DMS 273 (cell line): Measurements from ENCODE around the gene NPW.
A peak's percentile ranks its signal among the peaks of the same experiment; 100 is the strongest.
"Not testable (repeated sequence)": the region's sequence is repeated elsewhere in the genome, so short reads cannot be mapped to it uniquely, and the experiment has no call there.

Experiments
- DNase-seq: peaks from one replicate; lab custom pipeline; 2025; ENCODE audit not compliant: unreplicated experiment; lab: John Stamatoyannopoulos, UW

Gene NPW

DNA sequence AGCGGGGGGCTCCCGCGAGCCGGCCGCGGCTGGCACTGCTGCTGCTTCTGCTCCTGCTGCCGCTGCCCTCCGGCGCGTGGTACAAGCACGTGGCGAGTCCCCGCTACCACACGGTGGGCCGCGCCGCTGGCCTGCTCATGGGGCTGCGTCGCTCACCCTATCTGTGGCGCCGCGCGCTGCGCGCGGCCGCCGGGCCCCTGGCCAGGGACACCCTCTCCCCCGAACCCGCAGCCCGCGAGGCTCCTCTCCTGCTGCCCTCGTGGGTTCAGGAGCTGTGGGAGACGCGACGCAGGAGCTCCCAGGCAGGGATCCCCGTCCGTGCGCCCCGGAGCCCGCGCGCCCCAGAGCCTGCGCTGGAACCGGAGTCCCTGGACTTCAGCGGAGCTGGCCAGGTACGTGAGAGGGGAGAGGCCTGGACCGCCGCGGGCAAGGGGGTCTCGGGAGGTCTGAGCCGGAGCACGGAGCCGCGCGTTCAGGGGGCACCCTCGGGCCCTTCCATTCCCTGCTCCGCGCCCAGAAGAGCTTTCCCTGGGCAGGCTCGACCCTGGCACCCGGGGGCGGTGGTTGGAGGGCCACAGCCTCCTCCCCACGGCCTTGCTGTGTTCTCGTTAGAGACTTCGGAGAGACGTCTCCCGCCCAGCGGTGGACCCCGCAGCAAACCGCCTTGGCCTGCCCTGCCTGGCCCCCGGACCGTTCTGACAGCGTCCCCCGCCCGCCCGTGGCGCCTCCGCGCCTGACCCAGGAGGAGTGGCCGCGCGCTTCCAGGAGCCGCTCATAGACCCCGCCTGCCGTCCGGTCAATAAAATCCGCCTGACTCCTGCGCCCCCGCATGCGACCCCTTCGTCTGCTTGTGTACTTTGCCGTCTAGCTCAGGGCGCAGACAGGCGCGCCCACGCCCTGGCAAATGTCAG, 591 bp downstream of the NPW start:
- peak; percentile 91 for DNase-seq

DNA sequence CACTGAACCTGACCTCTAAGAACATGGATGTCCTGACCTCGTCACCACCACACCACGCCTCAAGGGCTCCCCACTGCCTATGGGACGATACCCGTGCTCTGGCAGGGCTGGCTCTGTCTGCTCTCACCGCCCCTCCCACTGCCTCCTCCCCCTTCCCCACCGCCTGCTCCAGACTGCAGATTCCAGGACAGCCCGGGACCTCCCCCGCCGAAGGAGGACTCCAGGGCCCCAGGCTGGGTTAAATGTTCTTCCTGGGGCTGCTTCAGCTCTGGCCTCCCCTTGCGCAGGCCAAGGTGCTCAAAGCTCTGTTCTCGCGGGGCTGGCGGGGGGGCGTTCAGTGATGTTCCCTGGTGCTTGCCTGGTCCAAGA, 3.1 kb downstream of the NPW start:
- DNase-seq: peak; percentile 81

DNA sequence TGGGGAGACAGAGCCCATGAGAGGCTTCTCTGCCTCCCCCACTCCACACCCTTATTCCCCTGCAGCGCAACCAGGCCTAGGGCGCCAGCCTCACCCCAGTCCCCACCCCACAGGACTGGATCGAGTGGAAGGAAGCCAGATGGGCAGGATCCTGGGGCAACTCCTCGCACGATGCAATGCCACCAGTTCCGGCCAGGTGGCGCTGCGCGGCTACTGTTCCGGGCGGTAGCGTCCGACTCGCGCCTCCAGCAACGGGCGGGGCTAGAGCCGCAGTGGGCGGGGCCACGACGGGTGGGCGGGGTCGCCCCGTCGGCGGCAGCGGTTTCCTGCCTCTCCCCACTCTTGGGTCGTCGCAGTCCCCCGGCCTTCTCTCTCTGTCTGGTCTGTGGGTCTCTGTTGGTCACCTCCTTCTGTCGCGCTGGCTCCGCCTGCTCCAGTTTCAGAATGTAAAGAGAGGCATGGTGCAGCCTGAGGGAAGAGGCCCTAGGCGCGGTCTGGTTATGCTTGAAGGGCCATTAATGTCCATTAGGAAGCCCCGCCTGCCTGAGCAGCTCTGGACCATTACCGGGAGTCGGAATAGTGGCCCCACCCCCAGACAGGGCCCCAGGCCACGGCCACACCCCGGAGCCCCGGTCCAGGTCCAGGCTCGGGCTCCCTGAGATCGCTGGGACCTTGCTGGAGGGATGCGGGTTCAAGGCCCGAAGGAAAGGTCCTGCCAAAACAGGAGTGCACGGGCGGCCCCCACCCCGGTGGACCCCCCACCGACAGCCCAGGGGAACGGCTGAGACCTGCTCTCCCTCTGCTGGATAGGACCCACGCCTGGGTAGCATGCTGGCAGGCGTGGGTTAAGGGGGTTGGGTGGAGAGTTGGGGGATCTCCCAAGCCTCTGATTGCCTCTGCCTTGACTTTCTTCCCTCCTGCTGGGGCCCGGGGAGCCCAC, 3.8 kb downstream of the NPW start:
- peak; percentile 97 for DNase-seq

DNA sequence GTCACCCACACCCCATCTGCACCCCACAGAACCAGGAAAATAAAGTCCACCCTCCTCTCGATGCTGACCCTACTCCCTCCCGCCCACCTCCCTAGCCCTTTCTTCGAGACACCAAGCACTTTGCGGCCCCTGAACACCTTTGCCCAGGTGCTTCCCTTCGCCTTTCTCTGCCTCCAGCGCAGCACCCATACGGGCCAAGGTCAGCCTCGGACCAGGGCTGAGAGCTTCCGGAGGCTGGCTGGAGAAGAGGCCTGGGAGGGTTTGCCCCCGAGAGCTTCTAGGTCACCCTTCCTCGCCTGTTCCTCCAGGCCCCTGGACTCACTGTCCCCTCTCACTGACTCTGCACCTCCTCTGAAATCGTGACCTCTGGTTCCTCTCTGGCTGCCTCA, 4.4 kb downstream of the NPW start:
- DNase-seq: no peak

DNA sequence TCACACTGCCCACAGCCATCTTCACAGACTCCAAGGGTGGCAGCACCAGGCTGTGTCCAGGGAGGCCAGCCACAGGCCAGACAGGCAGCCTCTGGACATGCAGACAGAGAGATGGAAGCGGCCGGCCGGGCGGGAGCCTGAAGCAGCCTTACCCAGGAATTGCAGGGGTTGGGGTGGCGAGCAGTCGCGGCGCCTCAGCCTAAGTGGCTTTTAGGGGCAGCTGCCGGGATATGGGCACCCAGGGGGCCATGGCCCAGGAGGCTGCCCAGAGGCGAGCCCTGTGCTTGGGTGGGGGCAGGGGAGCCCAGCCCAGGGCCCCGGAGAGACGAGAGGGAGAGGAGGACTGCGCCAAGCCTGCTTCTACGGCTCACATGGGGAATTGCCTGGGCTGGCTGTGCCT, 5.7 kb downstream of the NPW start:
- no peak for DNase-seq

DNA sequence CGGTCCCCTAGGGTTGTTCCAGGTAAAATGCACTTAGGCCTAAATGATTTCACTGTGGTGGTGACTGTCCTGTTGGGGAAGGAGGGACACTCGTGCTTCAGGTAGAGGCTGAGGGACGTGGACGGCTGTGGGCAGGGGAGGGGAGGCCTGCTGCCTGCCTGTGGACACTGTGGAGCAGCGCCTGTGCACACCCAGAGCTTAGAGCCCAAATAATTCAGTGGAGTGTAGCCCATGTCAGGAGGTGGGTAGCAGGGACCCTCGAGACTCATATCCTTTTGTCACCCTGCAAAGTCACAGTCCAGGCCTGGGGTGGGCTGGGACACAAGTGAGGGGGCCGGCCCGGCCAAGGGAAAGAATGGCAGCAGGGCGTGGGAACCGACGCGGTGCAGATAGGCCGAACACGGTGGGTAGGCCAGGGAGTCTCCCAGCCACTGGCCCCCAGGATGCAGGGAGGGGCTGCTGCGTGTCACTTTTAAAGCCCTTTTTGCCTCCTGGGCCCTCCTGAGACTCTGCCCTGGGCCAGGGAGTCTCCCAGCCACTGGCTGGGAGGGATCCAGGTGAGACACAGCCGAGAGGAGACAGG, 6.4 kb downstream of the NPW start:
- DNase-seq: no peak

DNA sequence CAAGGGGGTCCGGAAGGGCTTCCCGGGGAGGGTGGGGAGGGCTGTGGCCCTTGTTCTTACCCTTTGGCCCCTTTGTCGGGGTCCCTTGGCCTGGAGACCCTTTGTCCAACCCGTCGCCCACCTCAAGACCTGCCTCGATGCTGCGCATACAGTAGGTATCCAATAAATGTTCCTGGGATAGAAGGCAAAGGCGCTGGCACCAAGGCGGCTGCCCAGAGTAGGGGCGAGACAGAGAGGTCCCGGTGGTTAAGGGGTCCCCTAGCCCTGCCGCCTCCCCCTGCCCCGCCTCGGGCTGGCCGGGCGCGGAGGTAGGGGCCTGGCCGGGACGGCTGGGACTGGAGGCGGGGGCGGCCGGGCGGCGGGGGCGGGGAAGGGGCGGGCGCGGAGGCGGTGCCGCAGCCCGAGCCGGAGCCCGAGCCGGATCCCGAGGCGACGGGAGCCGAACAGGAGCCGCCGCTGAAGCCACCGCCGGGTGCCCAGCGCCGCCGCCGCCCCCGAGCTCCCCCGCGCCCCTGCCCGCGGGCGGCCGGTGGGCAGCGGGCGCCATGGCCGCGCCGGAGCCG, 7.0 kb downstream of the NPW start, which contains the start of gene NHERF2:
Gene NHERF2 (plus strand): TSS at position 442 of the 563 bp plus-strand sequence. CDS start 104 bp downstream, at position 546.
- peak; percentile 66 for DNase-seq

DNA sequence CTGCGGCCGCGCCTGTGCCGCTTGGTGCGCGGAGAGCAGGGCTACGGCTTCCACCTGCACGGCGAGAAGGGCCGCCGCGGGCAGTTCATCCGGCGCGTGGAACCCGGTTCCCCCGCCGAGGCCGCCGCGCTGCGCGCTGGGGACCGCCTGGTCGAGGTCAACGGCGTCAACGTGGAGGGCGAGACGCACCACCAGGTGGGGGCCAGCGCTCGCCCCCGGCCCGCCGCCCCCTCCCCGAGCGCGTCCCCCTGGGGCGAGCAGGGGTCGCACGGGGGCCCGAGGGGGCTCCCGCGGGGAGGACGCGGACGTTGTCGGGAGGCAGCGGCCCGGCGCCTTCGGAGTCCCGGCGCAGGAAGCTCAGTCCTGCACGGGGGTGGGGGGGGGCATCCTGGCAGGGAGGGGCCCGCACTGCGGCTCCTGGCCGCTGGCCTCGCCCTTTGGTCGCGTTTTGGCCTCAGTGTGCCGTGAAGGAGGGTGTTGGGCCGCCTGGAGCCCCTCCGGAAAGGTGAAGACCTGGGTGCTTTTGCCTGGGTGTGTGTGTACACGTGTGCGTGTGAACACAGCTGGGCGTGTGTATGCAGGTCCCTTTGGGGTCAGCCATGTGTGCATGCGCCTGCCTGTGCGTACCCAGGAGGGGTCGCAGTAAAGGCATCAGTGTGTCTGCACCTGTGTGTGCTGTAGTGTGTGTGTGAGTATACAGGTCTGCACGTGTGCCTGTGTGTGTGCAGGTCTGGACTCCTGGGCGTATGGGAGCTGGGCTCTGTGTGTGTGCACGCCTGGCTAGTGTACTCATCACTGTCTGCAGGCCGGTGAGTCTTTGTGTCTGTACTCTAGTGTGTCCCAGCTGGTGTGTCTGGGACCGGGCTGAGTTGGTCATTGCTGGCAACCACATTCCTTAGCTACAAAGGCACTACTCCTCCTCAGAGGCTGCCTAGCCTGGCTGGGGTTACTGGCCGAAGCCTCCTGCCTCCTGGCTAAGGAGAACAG, 7.7 kb downstream of the NPW start:
- DNase-seq: no peak

DNA sequence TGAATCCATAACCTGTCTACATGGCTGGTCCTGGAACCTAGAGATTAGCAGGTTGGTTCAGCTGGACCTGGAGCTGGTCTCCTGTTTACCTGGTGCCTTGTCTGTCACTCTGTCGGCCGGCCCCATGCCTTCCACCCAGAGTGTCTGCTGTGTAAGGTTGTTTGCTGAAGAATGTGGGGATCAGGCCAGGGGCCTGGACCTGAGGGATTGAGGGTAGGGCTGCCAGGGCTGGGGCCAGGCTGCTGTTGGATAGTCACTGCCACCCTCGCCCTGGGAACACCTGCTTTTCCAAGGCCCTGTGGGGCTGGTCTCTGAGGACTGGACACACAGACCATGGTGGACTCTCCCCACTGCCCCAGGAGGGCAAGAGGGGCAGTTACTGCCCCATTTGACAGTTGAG, 8.6 kb downstream of the NPW start:
- DNase-seq: no peak

DNA sequence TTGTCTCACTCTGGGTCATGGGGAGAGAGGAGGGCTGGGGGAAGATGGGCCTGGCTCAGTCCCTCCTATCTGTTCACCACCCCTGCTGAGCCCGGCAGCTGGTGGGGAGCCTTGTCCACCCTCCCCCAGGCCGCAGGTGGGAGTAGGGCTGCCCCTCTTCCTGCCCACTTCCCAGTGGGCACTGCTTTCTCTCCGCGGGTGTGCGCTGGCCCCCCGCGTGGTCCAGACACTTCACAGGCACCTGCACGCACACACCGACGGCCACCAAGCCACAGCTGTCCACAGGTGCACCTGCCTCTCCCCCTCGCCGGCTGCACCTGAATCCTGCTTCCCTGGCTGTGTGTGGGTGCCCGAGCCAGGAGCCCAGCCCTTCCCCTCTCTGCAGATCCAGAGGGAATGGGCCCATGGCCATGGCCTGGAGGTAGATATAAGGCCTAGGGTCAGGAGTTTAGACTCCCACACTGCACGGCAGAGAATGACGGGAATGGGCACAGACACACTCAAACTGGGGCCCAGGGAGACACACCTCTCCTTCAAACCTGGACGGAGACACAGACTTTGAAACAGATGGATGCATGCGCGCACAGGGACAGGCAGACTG, 9.1 kb downstream of the NPW start:
- no peak for DNase-seq

DNA sequence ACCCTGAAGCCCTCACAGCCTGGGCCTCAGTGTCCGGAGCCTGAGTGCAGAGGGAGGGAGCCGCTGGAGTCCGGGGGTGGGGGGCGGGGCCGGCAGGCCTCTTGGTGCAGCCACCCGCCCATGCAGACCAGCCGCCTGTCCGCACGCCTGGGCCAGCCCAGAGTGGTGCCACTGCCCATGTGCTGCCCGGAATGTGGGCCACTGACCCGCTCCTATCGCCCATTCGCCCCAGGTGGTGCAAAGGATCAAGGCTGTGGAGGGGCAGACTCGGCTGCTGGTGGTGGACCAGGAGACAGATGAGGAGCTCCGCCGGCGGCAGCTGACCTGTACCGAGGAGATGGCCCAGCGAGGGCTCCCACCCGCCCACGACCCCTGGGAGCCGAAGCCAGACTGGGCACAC, 9.8 kb downstream of the NPW start:
- no peak for DNase-seq

DNA sequence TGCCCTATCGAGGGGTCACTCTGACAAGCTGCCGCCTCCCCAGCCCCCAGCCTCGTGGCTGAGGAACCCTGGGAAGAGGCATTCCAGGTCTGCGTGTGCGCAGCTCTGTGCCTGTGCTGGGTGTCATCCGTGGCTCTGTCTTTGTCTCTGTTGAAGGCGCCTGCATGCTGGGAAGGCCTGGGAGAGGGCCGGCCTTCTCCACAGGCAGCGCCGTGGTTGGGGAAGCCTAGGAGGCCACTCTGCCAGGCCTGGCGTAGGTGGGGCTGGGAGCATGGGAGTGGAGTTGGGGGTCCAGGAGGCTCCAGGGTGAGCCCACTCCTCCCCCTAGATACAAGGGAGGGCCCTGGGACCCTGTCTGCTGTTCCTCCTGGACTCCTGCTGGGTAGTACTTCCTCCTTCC, 10.5 kb downstream of the NPW start:
- DNase-seq: no peak

DNA sequence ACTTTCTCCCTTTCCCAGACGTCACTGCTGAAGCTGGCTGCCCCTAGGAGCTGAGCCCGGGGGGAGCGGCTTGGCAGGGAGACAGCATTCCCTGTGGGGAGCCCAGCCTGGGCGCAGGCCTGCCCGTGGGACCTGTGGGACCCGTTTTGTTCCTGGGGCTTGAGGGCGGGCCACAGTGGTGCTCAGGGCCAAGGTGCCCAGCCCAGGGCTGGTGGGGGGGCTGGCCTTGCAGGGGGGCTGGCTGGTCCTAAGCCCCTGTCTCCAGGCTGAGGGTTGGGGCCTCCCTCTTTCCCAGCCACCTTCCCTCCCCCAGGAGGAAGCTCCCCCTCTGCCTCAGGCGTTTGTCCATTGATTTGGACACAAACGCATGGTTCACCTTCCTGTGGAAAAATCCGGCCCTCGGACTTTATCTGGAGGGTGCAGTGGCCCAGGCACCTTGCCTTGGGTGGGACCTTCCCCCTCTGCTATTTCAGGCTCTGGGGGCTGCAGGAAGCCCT, 11.5 kb downstream of the NPW start:
- DNase-seq: no peak

DNA sequence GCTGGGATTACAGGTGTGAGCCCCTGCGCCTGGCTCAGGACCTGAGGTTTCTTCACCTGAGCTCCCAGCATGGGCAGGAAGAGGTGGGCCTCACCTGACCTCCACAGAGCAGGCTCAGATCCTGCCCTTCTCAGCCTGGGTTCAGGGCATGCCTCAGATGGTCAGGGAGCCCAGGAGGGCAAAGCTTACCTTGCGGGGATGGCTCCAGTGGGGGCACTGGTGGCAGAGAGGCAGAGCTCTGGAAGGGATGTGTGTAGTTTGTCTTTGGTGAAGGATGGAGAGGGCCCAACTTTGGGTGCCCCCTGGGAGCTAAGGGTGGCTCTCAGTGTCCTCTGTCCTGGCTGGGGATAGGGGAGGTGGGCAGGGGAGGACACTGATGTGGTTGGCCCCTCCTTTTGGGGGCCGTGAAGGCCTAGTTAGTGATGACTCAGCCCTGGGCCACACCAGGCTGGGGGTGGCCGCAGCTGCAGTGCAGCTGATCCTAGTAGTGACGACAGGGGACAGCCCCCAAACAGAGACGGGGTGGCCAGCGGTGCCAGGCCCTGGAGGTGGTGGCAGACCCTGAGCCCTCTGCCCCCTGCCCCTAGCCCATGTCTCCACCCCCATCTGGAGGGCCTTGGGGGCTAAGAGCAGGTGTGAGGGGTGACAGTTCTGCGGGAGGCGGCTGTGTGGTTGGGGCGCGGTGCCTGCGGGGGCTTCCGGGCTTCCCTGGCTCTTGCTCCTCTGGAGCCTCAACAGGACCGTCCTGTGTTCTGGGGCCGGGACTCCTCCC, 12.9 kb downstream of the NPW start:
- DNase-seq: no peak

DNA sequence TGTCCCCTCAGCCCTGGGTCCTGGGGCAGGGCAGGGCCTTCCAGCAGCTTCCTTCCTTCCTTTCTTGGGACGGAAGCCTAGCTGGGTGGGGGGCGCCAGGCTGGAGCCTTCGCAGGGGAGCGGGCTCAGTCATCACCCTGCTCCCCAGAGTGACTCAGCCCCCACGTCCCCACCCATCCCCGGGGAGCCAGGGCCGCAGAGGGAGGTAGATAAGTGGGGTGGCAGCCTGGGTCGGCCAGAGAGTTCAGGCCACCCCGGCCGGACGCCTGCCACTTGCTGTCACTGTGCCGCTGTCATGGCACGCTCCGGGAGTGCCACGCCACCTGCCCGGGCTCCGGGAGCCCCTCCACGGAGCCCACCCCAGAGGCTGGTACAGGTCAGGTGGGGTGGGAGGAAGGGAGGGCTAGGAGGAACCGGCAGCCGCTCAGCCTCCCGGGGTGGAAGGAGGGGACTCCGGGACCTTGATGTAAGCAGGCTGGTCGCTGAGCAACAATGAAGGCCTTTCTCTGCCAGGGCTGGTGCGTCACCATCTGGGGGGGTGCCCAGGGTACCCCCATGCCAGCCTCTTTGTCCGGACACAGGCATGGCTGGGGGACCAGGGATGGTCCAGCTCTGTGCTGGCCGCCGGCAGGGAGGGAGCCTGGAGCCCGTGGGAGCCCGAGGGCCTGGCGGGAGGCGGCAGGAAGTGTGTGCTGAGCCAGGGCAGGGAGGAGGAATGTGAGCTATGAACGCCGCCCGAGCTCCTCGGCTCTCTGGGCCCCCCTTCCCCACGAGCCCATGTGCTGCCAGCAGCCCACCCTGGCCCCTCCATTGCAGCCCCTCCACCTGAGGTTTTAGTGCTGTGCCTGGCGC, 13.7 kb downstream of the NPW start:
- no peak for DNase-seq

DNA sequence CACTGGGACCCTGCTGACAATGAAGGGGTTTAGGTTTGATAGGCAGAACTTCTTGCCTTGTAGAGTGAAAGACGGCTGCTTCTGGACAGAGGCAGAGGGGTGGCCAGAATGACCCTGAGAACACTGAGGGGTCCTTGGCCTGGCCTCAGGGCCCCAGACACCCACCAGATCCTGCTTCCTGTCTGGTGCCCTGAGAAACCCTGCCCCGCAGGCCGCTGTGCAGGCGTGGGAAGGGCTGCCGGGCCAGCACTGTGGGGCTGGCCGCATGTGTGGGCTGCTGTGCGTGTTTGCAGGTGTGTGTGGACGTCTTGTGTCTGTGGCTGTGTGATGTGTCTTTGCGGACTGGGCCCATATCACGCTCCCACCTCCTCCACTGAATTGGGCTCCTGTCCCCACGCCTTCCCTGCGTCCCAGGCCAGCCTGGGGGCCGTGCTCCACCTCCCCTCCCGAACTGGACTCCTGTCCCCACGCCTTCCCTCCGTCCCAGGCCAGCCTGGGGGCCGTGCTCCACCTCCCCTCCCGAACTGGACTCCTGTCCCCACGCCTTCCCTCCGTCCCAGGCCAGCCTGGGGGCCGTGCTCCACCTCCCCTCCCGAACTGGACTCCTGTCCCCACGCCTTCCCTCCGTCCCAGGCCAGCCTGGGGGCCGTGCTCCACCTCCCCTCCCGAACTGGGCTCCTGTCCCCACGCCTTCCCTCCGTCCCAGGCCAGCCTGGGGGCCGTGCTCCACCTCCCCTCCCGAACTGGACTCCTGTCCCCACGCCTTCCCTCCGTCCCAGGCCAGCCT, 14.5 kb downstream of the NPW start:
- DNase-seq: not testable (repeated sequence)
